Tibial nerve (tissue), 4 donors: ENCODE measurements around the gene IL12A.

ENCODE experiments used
- EP300 ChIP-seq, 2 donors: sonication (generic); formaldehyde crosslinking; IDR thresholded peaks; one replicate each; pipeline ENCODE4 v1.6.1; 2017; ENCODE audit warnings: antibody characterized with exemption in 2 of 2, mild to moderate bottlenecking in 1 of 2
- TF ChIP-seq, protein P1 (sequence below), 5 experiments: fragments of 200-600 bp in 3 of 5; fragments of 450-650 bp in 2 of 5; sonication (generic) in 3 of 5; IDR thresholded peaks; one replicate each; pipeline ENCODE4 v1.5.1; 2016 to 2019; ENCODE audit warnings: antibody characterized with exemption in 5 of 5, mild to moderate bottlenecking in 3 of 5, moderate library complexity in 2 of 5

DNA sequence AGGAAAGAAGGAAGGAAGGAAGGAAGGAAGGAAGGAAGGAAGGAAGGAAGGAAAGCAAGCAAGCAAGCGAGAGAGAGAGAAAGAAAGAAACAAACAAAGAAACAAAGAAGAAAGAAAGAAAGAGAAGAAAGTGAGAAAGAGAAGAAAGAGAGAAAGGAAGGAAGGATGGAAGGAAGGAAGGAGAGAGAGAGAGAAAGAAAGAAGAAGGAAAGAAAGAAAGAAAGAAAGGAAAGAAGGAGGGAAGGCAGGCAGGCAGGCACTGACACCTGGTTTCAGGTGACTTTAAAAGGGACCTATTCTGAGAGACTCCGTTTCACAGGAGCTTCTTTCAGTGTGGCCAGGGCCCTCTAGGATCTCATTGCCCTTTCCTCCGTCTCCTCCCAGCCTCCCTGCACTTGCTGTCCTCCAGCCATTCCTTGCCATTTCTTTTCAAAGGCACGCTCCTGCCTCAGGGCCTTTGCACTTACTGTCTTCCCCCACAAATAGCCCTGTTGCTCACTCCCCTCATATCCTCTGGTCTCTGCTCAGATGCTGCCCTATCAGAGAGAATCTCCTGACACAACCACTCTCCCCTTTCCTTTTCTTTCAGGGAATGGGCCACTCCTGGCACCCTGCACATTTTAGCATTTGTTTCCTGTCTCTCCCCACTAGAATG, 31.5 kb downstream of the IL12A start:
- TF ChIP-seq EP300 (IDR thresholded peaks at IDR 0.05): no peak
- TF ChIP-seq, protein P1, sequence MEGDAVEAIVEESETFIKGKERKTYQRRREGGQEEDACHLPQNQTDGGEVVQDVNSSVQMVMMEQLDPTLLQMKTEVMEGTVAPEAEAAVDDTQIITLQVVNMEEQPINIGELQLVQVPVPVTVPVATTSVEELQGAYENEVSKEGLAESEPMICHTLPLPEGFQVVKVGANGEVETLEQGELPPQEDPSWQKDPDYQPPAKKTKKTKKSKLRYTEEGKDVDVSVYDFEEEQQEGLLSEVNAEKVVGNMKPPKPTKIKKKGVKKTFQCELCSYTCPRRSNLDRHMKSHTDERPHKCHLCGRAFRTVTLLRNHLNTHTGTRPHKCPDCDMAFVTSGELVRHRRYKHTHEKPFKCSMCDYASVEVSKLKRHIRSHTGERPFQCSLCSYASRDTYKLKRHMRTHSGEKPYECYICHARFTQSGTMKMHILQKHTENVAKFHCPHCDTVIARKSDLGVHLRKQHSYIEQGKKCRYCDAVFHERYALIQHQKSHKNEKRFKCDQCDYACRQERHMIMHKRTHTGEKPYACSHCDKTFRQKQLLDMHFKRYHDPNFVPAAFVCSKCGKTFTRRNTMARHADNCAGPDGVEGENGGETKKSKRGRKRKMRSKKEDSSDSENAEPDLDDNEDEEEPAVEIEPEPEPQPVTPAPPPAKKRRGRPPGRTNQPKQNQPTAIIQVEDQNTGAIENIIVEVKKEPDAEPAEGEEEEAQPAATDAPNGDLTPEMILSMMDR (IDR thresholded peaks at IDR 0.05): no peak
